ENCODE results near the gene HDAC4. TPM values are rescaled to one million over a fixed set of nuclear protein-coding genes. Genes with fewer than 3 reads are reported as not detected.

The HDAC4 gene
- total and polyA plus RNA-seq, 4 donors, result 2.9 to 37.2 (median 4.4) TPM

GRCh38 chr2:239412905-239413603, 12.2 kb upstream of the HDAC4 start:
- DNase-seq (ENCODE audit: low spot score), result no peak
- Histone ChIP-seq H3K36me3 (ENCODE audit: control insufficient read depth in 4 of 4, insufficient read depth in 3 of 4, low read depth in 1 of 4, low read length in 3 of 4) (no peaks in the 10 kb centered on the region), H3K9ac (ENCODE audit: low read depth in 1 of 2, low read length in 2 of 2) (no peak overlapping the region), H3K27ac (ENCODE audit: low read depth in 1 of 2, low read length in 2 of 2) (no peak overlapping the region), H3K4me1 (ENCODE audit: control insufficient read depth in 4 of 4, insufficient read depth in 4 of 4, low read length in 3 of 4) (no peaks in the 10 kb centered on the region), H3K27me3 (ENCODE audit: control insufficient read depth in 4 of 4, insufficient read depth in 4 of 4, low read length in 3 of 4) (no peaks in the 10 kb centered on the region), H3K9me3 (ENCODE audit: control insufficient read depth in 4 of 4, low read length in 3 of 4) (peaks cover 0 to 4% (median 2%) of the 10 kb centered on the region in 4 donors), H3K4me3 (ENCODE audit: low read depth in 1 of 3, low read length in 3 of 3) (no peak overlapping the region)
- TF ChIP-seq FOXA2 (IDR thresholded peaks at IDR 0.05) (no peak), RXRA (IDR thresholded peaks at IDR 0.05) (no peak), MAX (IDR thresholded peaks at IDR 0.05) (no peak), REST (IDR thresholded peaks at IDR 0.05) (no peak), FOXA1 (IDR thresholded peaks at IDR 0.05) (no peak), YY1 (IDR thresholded peaks at IDR 0.05) (no peak), EGR1 (IDR thresholded peaks at IDR 0.05; ENCODE audit: low read depth in 2 of 2) (no peak), HNF4A (conservative IDR thresholded peaks at IDR 0.05) (no peak)
- WGBS, result 83% methylated on average over 11 of the region's 11 CpGs

- 75% methylated on average over 8 of the region's 8 CpGs for WGBS
- Histone ChIP-seq H3K9me3 (ENCODE audit: control insufficient read depth in 4 of 4, low read length in 3 of 4) (peaks cover 0 to 4% (median 2%) of the 10 kb centered on the region in 4 donors), H3K27me3 (ENCODE audit: control insufficient read depth in 4 of 4, insufficient read depth in 4 of 4, low read length in 3 of 4) (no peaks in the 10 kb centered on the region), H3K4me1 (ENCODE audit: control insufficient read depth in 4 of 4, insufficient read depth in 4 of 4, low read length in 3 of 4) (no peaks in the 10 kb centered on the region), H3K4me3 (ENCODE audit: low read depth in 1 of 3, low read length in 3 of 3) (no peak overlapping the region), H3K27ac (ENCODE audit: low read depth in 1 of 2, low read length in 2 of 2) (no peak overlapping the region), H3K9ac (ENCODE audit: low read depth in 1 of 2, low read length in 2 of 2) (no peak overlapping the region), H3K36me3 (ENCODE audit: control insufficient read depth in 4 of 4, insufficient read depth in 3 of 4, low read depth in 1 of 4, low read length in 3 of 4) (no peaks in the 10 kb centered on the region)
- no peak for TF ChIP-seq FOXA1 (IDR thresholded peaks at IDR 0.05)
- TF ChIP-seq RAD21 (IDR thresholded peaks at IDR 0.05), result no peak
- TF ChIP-seq EGR1 (IDR thresholded peaks at IDR 0.05; ENCODE audit: low read depth in 2 of 2), result no peak
- TF ChIP-seq REST (IDR thresholded peaks at IDR 0.05), result no peak
- TF ChIP-seq JUND (IDR thresholded peaks at IDR 0.05), result no peak
- TF ChIP-seq ZBTB33 (IDR thresholded peaks at IDR 0.05), result no peak
- TF ChIP-seq FOXA2 (IDR thresholded peaks at IDR 0.05), result no peak
- no peak for TF ChIP-seq HNF4G (IDR thresholded peaks at IDR 0.05)
- TF ChIP-seq YY1 (IDR thresholded peaks at IDR 0.05), result no peak
- TF ChIP-seq HNF4A (conservative IDR thresholded peaks at IDR 0.05), result no peak
- TF ChIP-seq MAX (IDR thresholded peaks at IDR 0.05), result no peak
- no peak for TF ChIP-seq RXRA (IDR thresholded peaks at IDR 0.05)
- TF ChIP-seq GABPA (IDR thresholded peaks at IDR 0.05 in 1 of 2, conservative IDR thresholded peaks at IDR 0.05 in 1 of 2), result no peak
- no peak for TF ChIP-seq ATF3 (IDR thresholded peaks at IDR 0.05)
- TF ChIP-seq TAF1 (conservative IDR thresholded peaks at IDR 0.05), result no peak
- TF ChIP-seq CTCF (IDR thresholded peaks at IDR 0.05; ENCODE audit: low read depth, low read length, missing input control), result no peak
- TF ChIP-seq SP1 (IDR thresholded peaks at IDR 0.05), result no peak
- TF ChIP-seq NR2F2 (IDR thresholded peaks at IDR 0.05), result no peak
- DNase-seq (ENCODE audit: low spot score), result no peak
Measured at GRCh38 chr2:239411549-239412319, 10.9 kb upstream of the HDAC4 start.
